ENCODE measurements around the gene NR2C2AP. TPM values are rescaled to one million over a fixed set of nuclear protein-coding genes. Genes with fewer than 3 reads are reported as not detected.

The NR2C2AP gene
- total RNA-seq, 1 donor from 2014 or later = 8.3 TPM

DNA sequence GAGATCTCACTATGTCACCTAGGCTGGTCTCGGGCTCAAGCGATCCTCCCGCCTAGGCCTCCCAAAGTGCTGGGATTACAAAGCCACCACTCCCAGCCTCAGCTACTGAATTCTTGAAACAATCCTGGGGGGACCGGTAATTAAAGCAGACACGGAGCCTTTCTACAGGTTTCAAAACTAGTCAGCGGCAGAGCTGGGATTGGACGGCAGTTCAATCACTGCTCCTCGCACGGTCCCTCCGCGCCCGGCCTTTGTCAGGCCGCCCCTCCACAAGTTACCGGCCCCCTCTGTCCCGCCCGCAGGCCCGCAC is 11.5 kb downstream of the NR2C2AP start:
- DNase-seq (ENCODE audit: low spot score) = no peak
- peaks cover 5% of the 10 kb centered on the region for H3K36me3 Mint-ChIP-seq (ENCODE audit: low read depth)
- H3K4me3 Mint-ChIP-seq (ENCODE audit: unreplicated experiment) = peak overlapping the region; percentile 93
- peaks cover 43% of the 10 kb centered on the region for H3K4me1 Mint-ChIP-seq (ENCODE audit: low read depth)
- peak overlapping the region; percentile 98 for H3K27ac Mint-ChIP-seq (ENCODE audit: unreplicated experiment)
- TF ChIP-seq, protein P1, sequence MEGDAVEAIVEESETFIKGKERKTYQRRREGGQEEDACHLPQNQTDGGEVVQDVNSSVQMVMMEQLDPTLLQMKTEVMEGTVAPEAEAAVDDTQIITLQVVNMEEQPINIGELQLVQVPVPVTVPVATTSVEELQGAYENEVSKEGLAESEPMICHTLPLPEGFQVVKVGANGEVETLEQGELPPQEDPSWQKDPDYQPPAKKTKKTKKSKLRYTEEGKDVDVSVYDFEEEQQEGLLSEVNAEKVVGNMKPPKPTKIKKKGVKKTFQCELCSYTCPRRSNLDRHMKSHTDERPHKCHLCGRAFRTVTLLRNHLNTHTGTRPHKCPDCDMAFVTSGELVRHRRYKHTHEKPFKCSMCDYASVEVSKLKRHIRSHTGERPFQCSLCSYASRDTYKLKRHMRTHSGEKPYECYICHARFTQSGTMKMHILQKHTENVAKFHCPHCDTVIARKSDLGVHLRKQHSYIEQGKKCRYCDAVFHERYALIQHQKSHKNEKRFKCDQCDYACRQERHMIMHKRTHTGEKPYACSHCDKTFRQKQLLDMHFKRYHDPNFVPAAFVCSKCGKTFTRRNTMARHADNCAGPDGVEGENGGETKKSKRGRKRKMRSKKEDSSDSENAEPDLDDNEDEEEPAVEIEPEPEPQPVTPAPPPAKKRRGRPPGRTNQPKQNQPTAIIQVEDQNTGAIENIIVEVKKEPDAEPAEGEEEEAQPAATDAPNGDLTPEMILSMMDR (IDR thresholded peaks at IDR 0.05) = no peak
- H3K9me3 Mint-ChIP-seq (ENCODE audit: low read depth) = no peaks in the 10 kb centered on the region
- H3K27me3 Mint-ChIP-seq (ENCODE audit: low read depth) = no peaks in the 10 kb centered on the region

DNA sequence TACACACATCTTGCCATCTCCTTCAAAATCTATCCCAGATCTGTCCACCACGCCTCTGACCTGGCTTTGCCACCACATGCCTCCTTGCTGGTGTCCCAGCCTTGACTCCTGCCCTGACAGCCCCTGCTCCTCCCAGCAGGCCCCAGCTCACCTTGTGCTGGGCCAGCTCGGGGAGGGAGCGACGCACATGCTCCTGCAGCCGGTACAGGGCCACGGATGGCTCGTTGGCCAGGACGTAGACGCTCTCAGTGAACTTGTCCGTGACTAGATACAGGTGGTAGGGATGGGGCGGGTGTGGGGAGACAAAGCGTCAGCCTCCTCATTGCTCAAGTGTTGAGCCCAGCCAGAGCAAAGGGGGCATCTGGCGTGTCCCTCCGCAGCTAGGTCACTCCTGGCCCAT is 16.5 kb downstream of the NR2C2AP start:
- no peaks in the 10 kb centered on the region for H3K9me3 Mint-ChIP-seq (ENCODE audit: low read depth)
- peaks cover 11% of the 10 kb centered on the region for H3K36me3 Mint-ChIP-seq (ENCODE audit: low read depth)
- DNase-seq (ENCODE audit: low spot score) = no peak
- TF ChIP-seq, protein P1 (IDR thresholded peaks at IDR 0.05) = no peak
- no peaks in the 10 kb centered on the region for H3K27me3 Mint-ChIP-seq (ENCODE audit: low read depth)
- H3K4me1 Mint-ChIP-seq (ENCODE audit: low read depth) = peaks cover 19% of the 10 kb centered on the region
- no peak overlapping the region for H3K27ac Mint-ChIP-seq (ENCODE audit: unreplicated experiment)
- no peak overlapping the region for H3K4me3 Mint-ChIP-seq (ENCODE audit: unreplicated experiment)

DNA sequence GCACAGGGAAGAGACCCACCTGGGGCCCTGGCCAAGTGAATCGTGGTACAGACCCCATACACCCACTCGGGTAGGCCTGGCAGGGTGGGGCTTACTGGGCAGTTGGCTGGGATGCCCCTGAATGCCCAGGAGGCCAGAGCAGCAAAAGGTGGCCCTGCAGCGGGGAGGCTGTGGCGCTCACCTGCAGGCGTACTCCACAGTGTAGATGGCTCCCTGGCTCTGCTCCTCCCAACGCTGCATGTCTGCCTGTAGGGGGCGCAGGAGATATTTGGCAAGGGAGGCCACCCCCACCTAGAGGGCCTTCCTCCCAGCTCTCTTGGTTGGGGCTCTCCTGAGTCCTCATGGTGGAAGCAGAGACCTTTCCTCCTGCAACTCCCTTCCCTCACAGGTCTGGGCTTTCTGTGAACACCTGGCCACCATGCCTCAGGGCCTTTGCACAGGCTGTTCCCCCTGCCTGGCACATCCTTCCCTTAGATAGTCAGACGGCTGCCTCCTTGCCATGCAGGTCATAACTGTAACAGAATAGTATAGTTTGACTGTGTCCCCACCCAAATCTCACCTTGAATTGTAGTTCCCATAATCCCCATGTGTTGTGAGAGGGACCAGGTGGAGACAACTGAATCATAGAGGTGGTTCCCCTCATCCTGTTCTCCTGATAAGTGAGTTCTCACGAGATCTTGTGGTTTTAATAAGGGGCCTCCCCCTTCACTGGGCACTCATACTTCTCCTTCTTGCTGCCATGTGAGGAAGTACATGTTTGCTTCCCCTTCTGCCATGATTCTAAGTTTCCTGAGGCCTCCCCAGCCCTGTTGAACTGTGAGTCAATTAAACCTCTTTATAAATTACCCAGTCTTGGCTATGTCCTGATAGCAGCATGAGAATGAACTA is 17.1 kb downstream of the NR2C2AP start:
- H3K4me3 Mint-ChIP-seq (ENCODE audit: unreplicated experiment) = no peak overlapping the region
- DNase-seq (ENCODE audit: low spot score) = no peak
- peaks cover 11% of the 10 kb centered on the region for H3K36me3 Mint-ChIP-seq (ENCODE audit: low read depth)
- peaks cover 14% of the 10 kb centered on the region for H3K4me1 Mint-ChIP-seq (ENCODE audit: low read depth)
- no peaks in the 10 kb centered on the region for H3K9me3 Mint-ChIP-seq (ENCODE audit: low read depth)
- peak overlapping the region; percentile 45 for H3K27ac Mint-ChIP-seq (ENCODE audit: unreplicated experiment)
- TF ChIP-seq, protein P1 (IDR thresholded peaks at IDR 0.05) = peak; percentile 78
- no peaks in the 10 kb centered on the region for H3K27me3 Mint-ChIP-seq (ENCODE audit: low read depth)

DNA sequence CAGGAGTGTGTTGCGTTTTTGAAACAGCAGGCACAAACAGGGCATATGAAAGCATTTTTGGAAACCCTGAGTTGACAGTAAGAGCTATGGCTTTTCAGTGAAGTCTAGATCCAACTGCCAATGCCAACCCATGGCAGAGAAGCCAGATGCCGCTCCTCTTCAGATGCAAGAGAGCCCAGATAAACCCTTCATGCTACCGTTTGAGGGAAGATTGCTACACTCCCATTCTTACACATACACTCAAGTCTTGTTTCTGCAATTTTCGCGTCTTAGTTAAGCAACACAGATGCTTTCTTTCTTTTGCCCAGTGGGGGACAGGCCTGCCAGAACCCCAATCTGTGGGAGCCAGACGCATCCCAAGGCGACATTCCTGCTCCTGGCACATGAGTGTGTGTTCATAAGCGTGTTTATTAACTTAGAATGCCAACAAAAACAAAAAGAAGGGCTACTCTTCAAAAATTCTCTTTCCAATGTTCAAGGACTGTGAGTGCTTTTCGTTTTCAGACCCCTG is 21.7 kb downstream of the NR2C2AP start:
- Mint-ChIP-seq H3K27ac (ENCODE audit: unreplicated experiment) (no peak overlapping the region), H3K4me3 (ENCODE audit: unreplicated experiment) (no peak overlapping the region), H3K9me3 (ENCODE audit: low read depth) (no peaks in the 10 kb centered on the region), H3K27me3 (ENCODE audit: low read depth) (no peaks in the 10 kb centered on the region), H3K4me1 (ENCODE audit: low read depth) (no peaks in the 10 kb centered on the region), H3K36me3 (ENCODE audit: low read depth) (peaks cover 10% of the 10 kb centered on the region)
- DNase-seq (ENCODE audit: low spot score) = no peak
- TF ChIP-seq, protein P1 (IDR thresholded peaks at IDR 0.05) = no peak

DNA sequence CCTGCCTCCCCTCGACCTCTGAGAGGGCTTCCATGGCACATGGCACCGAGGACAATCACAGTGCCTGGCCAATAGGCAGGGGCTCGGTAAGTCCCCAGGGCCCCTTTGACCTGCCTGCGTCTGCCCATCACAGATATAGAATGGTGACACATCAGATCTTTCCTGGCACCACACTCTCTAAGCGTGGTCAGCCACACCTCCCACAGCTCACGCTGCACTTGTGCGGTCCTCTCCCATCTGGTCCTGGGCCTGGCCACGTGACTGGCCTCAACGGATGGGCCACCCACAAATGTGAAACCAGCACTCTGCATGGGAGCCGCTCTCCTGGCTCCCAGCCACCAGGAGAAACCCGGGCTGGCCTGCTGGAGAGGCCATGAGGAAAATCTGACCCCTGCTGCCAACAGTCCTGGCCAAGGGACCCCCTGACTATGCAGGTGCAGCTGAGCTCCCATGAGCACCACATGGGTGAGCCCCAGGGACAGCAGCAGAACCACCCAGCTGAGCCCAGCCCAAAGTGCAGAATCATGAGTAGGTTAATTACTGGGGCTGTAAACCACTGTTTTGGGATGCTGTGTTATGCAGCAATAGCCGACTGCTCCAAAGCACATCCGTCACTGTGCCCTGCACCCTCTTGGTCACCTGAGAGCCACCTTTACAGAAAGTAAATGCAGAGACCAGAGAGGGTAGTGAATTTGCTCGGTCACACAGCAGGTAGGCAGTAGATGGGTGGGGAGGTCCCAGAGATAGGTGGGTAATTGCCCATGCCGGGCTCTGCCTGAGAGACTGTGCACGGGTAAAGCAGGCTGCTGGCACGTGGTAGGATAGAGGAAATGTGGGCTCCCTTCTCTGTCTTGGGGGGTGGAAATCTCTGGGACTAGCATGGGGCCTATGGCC is 23.4 kb downstream of the NR2C2AP start:
- Mint-ChIP-seq H3K4me3 (ENCODE audit: unreplicated experiment) (no peak overlapping the region), H3K27me3 (ENCODE audit: low read depth) (no peaks in the 10 kb centered on the region), H3K4me1 (ENCODE audit: low read depth) (no peaks in the 10 kb centered on the region), H3K9me3 (ENCODE audit: low read depth) (no peaks in the 10 kb centered on the region), H3K27ac (ENCODE audit: unreplicated experiment) (no peak overlapping the region), H3K36me3 (ENCODE audit: low read depth) (peaks cover 10% of the 10 kb centered on the region)
- DNase-seq (ENCODE audit: low spot score) = no peak
- TF ChIP-seq, protein P1 (IDR thresholded peaks at IDR 0.05) = no peak
